GM12891 (cell line): ENCODE data around the gene RAB11FIP3.

ENCODE experiments used
- PAX5 ChIP-seq: IDR thresholded peaks from 2 replicates; pipeline ENCODE4 v1.6.1; 2011; ENCODE audit warnings: low read length, moderate library complexity, mild to moderate bottlenecking; ENCODE audit not compliant: insufficient read depth, severe bottlenecking
- POLR2A ChIP-seq: IDR thresholded peaks from 2 replicates; pipeline ENCODE4 v1.6.1; 2011; ENCODE audit warnings: low read depth, low read length, control low read depth
- POLR2AphosphoS5 ChIP-seq: IDR thresholded peaks from 2 replicates; pipeline ENCODE4 v1.6.1; 2011; ENCODE audit warnings: low read depth, low read length, control low read depth
- SPI1 ChIP-seq: IDR thresholded peaks from 2 replicates; pipeline ENCODE4 v1.6.1; 2011; ENCODE audit warnings: low read depth, low read length, control low read depth
- TAF1 ChIP-seq: IDR thresholded peaks from 2 replicates; pipeline ENCODE4 v1.6.1; 2011; ENCODE audit warnings: low read depth, low read length, control low read depth

DNA sequence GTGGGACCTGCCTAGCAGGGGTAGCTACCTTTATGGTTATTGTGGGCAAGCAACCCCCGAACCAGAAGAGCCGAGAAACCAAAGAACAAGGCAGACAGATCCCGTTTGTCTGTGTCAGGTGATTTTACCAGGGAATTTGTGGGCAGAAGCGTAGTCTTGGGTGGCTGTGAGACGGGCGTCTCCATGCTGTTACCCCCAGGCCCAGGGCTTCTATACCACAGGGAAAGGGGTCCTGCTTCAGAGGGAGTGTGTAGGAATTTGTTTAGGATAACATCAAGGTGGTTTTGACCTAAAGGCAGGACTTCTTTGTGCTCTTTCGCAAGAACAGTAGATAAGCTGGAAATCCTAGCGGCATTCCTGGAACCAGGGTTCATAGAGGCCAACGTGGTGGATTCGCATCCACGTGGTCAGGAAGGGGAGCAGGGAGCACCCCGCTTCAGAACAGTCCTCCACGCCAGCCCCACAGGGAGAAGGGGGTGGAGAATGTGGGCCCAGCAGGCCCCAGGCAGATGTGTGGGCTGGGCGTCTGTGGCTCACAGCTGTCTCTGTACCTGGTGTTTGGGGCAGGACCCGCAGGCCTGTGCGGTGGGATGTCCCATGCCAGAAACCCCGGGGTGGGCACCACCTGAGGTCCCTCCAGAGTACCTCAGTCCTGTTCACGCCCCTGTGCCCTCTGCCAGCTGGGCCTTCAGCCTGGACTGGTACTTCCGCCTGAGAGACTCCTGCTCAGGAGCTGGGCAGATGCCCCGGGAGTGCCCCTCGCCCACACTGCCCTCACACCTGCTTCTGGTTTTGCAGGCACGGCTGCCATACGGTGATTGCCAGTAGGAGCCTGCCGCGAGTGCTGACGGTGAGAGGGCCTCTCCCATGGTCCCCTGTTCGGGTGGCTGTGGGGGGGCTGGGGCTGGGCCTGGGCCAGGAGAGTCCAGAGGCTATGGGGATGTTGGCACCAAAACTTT, 19.6 kb upstream of the RAB11FIP3 start:
- no peak for TF ChIP-seq POLR2A
- TF ChIP-seq TAF1, result no peak
- no peak for TF ChIP-seq POLR2AphosphoS5
- TF ChIP-seq SPI1, result no peak
- TF ChIP-seq PAX5, result no peak
